ENCODE measurements around the gene IBA57.
A peak's percentile ranks its signal among the peaks of the same experiment; 100 is the strongest.

IBA57 gene

DNA sequence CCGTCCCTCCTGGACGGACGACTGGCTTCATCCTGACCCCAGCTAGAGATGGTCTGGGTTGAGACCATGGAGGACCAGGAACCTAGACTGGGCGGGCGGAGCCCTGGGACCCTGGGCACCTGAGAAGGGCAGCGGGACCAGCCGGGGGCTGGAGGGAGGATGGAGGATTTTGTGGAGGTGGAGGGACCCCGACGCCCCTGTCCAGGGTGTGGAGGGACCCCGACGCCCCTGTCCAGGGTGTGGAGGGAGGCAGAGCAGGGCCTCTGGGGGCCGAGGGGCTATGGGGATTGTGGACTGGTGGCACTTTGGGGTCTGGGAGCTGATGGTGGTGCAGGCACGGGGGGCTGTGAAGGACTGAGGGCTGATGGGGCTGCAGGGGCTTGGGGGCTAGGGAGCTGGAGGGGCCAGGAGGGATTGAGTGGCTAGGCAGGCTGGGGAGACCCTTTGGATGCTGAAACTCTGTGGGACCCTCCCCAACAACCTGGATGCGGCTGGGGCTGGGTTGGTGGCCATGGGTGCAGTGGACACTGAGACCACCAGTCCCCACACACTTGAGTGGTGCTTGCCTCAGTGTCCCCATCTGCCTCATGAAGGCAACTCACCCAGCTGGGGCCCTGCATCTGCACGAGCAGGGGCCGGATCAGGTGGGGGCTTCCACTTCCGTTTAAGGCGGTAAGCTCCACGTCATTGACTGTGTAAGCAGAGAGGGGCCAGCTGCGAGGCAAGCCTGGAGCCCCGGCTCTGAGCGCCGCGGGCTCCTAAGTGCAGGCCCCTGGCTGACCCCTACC is 8.5 kb upstream of the IBA57 start:
- DNase-seq (ENCODE audit: low read depth): no peak

DNA sequence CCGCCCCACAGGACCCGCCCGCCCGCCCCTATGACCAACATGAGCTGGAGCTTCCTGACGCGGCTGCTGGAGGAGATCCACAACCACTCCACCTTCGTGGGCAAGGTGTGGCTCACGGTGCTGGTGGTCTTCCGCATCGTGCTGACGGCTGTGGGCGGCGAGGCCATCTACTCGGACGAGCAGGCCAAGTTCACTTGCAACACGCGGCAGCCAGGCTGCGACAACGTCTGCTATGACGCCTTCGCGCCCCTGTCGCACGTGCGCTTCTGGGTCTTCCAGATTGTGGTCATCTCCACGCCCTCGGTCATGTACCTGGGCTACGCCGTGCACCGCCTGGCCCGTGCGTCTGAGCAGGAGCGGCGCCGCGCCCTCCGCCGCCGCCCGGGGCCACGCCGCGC is 7.9 kb upstream of the IBA57 start:
- no peak for DNase-seq (ENCODE audit: low read depth)

DNA sequence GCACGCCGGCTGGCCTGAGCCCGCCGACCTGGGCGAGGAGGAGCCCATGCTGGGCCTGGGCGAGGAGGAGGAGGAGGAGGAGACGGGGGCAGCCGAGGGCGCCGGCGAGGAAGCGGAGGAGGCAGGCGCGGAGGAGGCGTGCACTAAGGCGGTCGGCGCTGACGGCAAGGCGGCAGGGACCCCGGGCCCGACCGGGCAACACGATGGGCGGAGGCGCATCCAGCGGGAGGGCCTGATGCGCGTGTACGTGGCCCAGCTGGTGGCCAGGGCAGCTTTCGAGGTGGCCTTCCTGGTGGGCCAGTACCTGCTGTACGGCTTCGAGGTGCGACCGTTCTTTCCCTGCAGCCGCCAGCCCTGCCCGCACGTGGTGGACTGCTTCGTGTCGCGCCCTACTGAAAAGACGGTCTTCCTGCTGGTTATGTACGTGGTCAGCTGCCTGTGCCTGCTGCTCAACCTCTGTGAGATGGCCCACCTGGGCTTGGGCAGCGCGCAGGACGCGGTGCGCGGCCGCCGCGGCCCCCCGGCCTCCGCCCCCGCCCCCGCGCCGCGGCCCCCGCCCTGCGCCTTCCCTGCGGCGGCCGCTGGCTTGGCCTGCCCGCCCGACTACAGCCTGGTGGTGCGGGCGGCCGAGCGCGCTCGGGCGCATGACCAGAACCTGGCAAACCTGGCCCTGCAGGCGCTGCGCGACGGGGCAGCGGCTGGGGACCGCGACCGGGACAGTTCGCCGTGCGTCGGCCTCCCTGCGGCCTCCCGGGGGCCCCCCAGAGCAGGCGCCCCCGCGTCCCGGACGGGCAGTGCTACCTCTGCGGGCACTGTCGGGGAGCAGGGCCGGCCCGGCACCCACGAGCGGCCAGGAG is 7.2 kb upstream of the IBA57 start:
- DNase-seq (ENCODE audit: low read depth): no peak

DNA sequence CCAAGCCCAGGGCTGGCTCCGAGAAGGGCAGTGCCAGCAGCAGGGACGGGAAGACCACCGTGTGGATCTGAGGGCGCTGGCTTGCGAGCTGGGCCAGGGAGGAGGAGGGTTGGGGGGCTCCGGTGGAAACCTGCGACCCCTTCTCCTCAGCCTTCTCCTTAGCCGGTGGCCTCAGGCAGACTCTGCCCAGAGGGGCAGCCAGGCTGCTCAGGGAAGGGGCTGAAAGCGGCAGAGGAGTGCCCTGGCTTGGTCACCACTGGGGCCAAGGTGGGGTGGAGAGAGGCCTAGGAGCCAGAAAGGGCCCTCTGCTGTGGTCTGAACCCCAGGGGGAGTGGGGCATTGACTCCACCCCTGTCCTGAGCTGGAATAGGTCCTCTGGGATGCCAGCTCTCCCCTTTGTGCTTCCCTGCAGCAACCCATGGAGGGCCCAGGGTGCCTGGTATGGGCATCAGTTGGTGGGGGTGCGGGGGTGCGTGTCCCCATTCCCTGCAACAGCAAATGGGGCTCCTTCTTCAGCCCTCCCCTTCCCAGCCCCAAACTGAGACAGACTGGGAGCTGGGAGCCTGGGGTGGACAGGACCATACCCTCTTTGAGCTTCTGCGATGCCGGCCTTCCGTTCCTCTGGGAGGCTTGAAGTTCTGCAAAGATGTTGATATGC is 6.5 kb upstream of the IBA57 start:
- DNase-seq (ENCODE audit: low read depth): no peak

DNA sequence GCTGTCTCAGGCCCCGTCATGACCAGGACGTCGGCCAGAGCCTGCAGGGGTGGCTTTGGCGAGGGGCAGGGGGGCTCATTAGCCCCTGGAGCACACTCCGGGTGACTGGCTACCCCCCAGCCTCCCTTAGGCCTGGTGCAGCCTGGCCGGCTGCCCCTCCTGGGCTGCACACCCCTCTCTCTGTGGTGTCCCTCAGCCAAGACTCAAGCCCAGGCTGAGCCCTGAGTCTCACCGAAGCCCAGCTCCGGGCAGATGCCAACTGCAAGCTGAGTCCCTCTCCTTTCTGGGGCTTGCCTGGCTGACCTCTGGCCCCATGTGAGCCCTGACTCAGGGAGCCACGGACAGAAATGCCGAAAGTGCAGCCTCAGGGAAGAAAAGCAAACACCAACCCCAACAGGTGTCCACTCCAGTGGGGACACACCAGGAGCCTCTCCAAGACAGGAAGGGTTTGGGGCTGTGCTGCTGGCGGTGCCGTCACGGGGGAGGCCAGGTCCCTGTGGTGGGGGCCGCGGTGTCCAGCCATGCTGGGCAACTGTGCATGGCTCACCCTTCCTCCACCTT is 5.3 kb upstream of the IBA57 start:
- no peak for DNase-seq (ENCODE audit: low read depth)

DNA sequence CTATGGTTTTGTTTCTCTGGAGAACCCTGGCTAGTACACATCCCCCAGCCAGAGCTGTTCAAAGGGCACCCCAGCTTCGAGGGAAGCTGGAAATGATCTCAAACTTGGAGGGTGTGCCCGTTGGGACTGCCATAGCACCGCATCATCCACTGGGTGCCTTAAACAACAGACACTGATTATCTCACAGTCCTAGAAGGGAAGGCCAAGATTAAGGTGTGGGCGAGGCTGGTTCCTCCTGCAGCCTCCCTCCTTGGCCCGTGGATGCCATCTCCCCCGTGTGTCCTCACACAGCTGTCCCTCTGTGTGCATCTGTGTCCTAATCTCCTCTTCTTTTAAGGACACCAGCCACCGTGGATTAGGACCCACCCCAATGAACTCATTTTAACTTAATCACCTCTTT is 4.2 kb upstream of the IBA57 start:
- no peak for DNase-seq (ENCODE audit: low read depth)

DNA sequence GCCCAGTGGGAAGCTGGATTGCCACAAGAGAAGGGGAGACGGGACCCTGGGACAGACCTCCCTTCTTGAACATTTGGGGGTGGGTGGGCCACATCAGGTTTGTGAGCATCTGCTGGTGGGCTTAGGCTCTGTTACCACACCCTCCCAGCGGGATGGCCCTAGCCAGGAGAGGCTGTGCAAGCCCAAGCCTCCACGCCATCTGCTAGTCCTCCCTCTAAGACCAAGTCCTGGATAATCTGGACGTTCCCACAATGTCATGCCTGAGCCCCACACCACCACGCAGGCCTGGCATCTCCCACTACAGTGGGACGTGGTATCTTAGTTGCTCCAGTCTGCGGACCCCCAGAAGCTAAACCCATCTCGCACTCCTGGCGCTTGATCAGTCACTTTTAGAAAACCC is 3.7 kb upstream of the IBA57 start:
- no peak for DNase-seq (ENCODE audit: low read depth)

DNA sequence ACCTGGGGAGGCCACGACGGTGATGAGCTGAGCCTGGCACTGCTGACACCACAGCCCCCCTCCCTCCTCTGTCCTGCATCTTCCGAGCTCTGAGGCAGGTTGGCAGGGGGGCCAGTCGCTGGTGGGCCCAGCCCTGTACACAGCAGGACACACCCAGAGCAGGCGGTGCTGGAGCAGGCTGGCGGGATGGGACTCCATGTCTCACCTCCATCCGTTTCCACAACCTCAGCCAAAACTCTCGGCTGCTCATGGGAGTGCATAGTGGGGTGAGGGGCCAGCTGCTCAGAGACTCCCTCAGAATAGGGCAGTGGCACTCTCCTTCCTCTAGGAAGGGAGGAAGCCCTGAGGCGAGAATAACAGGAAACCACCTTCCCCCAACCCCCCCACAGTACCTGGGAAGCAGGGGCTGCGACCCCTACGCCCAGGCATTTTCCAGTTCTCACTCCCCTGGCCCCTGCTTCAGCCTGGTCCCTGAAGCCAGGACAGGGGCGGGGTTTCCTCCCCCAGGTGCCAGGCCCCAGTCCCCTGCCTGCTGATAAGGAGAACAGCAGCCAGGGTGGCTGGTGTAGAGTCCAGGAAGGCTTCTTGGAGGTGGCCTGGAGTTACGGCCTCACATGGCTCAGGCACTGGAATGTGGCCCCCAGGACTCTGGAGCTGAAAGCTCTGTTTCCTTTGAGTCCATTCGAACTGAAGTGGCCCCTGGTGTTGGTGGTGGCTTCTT is 3.2 kb upstream of the IBA57 start:
- DNase-seq (ENCODE audit: low read depth): no peak

DNA sequence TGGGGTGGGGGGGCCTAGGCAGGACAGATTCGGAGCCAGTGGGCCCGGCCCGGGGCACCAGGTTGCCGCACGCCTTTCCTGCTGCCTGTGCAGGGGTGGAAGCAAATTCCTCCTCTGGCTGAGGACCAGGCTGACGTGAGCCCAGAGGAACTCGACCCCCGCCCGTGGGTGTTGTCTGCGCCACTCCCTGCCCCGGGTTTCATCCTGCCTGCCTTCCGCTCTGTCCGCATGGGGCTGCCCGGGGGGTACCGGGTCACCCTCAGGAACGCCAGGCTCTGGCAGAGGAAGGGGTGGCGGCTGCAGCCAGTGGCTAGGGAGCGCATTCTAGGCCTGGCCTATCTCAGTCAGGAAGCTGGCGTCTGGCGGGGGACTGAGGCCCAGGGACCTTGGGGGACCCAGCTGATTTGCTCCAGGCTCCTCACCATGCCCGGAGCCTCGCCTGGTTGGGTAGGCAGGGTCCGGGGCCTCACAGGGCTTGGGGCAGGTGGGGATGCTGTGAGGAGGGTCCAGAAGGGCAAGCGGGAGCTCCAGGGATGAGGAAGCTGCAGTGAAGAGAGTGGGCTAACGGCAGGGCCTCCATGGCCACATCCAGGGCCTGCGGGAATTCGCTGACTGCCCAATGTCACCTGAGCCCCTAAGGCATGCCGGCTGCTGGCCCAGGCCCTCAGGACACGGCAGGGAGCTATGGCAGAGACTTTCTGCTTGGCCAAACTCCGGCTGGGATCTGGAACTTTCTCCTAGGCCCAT is 2.4 kb upstream of the IBA57 start:
- no peak for DNase-seq (ENCODE audit: low read depth)

DNA sequence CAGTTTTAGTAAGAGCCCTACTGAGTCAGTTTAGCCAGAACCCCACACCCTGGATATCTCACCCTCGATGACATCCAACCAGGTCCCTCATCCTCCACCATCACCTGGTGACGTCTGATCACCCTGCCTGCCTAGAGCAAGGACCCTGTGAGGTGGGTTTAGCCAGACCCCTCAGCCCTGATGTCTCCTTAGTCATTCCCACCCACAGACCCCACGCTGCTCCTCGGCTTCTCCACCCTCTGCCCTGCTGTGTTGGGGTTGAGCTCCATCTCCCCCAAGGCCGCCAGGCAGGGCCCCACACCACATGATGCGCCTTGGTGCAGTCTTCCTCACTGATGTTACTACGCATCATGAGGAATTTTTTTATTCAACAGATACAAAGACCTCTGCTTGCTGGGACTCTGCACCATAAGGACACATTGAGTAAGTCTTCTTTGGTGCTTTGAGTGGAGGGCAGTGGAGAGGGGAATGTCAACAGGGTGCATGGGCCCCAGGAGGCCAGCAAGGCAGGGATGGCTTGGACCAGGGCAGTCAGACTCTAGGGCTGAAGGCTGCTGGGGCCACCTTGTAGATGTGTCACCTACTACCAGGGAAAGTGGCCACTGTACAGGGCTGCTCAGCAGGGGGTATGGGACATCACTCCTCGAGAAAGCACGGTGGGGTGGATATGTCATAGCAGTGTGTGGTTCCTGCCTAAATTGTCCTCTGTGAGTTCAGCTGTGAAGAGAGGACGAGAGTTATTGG is 1.7 kb upstream of the IBA57 start:
- no peak for DNase-seq (ENCODE audit: low read depth)

DNA sequence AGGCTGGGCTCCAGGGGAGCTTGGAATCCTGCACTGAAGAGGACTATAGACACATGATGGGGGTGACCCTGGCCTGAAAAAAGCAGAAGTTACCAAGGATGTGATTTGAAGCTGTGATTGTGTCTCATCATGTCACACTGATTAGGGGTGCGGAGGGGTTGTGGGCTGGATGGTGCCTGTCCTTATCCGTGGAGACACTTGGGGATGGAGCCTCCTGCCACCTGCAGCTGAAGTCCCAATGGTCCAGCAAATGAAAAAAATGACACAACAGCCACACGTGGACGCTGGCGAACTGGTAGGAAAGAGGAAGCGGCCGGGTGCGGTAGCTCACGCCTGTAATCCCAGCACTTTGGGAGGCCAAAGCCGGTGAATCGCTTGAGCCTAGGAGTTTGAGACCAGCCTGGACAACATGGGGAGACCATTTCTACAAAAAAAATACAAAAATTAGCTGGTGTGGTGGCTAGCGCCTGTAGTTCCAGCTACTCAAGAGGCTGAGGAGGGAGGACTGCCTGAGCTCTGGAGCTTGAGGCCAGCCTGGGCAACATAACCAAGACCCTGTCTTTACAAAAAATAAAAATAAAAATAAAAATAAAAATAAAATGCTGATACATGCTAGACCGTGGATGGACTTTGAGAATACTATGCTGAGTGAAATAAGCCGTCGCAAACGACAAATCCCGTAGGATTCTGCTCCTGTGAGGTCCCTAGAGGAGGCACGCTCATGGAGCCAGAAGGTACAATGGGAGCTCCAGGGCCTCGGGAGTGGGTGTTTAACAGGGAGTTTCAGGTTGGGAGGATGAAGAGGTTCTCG is 838 bp upstream of the IBA57 start:
- no peak for DNase-seq (ENCODE audit: low read depth)

DNA sequence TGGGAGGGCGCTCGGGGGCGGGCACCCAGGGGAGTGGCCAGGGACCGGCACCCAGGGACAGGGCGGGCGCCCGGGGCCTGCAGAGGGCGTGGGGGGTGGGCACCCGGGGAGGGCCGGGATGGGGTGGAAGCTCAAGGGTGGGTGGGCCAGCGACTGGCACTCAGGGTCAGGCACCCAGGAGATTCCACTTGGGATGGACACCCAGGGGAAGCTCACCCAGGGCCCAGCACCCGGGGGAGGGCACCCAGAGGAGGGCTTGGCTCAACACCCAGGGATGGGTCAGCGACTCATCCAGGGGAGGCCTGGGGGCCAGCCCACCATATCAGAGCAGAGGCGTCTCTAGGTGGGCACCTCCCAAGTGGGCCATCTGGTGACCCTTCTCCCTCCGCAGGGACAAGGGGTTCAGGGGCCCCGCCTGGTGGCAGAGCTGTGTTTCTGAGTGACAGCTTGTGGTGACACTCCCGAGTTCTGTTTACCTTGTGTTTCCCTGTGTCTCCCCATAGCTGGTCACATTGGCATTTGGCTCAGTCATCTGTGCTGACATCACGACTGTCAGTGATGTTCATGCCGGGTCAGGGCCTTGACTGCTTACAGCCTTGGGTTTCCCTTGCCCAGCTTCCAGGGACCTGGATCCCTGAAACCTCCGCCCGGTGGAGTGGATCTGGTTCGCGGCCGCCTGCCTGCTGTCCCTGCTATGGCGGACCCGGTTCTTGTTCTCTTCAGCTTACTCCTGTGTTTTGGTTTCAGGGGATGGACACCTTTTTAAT is 749 bp downstream of the IBA57 start:
- DNase-seq (ENCODE audit: low read depth): peak; percentile 33

DNA sequence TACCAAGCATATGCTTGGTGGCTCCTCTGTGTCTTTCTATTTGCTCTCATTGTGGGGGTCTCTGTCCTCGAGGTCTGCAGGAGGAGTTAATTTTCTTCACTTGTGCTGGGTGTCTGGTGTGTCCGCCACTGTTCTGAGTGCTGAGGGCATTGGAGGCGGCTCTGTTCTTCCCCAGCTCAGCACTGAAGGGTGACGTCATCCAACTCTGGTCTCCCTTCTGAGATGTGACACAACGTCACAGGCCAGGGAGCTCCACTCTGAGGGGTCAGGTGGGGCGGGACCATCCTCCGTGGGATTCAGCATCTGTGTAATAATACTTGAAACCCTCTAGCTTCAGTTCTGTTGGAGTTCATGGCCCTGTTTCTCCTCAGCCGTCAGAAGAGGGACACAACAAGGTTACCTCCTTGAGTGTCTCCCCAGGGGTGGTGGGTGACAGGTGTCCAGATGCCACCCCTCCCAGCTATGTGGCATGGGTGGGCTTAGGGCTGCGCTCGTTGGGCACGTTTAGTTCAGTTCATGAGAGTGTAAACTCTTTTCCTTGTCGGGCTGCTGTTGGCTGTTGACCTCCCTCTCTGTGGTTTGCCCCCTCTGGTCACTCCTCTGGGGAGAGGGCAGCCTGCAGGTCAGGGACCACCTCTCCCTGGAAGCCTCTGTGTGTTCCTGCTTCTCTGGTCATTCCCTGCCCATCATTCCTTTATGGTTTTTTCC is 3.1 kb downstream of the IBA57 start:
- DNase-seq (ENCODE audit: low read depth): no peak

DNA sequence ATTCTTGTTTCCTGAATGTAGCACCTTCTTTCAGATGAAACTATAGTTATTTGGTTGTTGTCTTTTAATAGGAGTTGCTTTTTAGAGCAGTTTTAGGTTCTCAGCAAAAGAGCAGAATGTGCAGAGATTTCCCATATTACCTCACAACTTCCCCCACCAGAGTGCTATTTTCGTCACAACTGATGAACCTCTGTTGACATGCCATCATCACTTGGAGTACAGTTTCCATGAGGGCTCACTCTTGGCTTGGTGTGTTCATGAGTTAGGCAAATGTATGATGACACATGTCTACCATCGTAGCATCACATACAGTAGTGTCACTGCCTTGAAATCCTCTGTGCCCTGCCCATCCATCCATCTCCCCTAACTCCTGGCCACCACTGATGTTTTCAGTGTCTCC is 3.7 kb downstream of the IBA57 start:
- no peak for DNase-seq (ENCODE audit: low read depth)

DNA sequence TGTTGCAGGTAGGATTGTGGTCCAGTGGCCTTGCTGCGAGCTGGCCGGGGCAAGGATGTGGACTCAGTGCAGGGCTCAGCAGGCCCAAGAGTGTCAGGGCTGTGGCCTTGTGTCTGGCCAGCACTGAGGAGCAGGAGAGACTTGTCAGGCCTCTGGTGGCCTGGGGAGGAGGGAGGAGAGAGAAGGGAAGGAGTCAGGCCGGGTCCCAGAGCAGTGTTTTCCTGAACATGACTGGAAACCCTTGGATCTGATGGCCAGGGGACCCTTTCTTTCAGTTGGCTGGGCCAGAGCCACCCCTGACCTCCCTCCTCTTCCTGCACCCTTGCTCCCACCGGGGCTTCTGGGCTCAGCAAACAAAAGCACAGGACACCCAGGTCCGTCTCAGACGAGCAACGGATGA is 5.1 kb downstream of the IBA57 start:
- DNase-seq (ENCODE audit: low read depth): no peak

DNA sequence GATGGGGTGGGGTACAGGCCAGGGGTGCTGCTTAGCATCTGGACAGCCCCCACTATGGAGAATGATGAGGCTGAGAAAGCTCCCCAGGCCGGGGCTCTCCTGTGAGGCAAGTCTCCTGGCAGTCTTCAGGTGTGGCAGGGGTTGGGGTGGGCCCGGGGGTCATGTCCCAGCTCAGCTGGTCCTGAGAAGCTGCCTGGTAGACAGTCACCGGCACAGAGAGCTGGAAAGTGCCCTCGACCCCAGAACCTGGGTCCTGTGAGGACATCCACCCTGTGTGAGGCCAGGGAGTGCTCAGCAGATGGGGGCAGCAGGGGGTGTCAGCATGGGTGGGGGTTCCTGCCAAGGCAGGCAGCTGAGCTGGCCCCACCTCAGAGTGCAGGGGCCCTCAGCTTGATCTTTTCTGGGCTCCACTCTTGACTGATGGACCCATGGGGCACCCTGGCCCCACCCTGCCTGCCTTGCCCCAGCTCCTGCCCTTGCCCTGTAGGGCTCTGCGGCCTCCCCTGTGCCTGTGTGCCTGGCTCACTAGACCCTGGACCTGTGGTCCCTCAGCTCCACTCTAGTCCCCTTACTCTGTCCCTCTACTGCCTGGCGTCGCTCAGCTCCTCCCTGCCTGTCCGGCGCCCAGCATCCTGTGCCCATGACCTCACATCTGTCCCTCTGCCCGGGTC is 5.8 kb downstream of the IBA57 start:
- no peak for DNase-seq (ENCODE audit: low read depth)

All from stimulated activated CD4-positive, alpha-beta T cell treated with anti-CD3 and anti-CD28 coated beads, Interleukin-2, amount 100 ng/mL, for 4 hours (primary cell).